Measurements from ENCODE around the gene NFYC. TPM values are rescaled to one million over a fixed set of nuclear protein-coding genes. Genes with fewer than 3 reads are reported as not detected.

NFYC gene
- polyA plus RNA-seq, 1 experiment = 37.9 TPM

DNA sequence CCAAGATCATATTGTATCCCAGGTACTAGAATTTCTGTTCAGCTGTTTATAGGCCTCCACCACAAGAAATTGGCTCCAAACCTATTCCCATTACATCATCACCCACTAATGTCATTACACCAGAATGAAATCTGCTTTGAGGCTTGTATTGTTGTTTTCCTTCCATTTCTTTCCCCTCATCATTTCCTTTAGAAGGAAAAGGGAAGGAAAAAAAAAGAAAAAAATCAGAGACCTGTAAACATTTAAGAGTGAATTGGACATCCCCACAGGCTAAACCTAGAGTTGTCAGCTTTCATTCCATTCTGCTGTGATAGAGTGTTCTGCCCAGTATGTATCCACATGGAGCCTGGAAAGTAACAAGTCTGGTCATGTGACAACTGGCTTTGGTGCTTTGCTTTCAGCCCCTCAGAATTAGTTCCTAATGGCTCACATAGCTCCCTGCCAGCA is 44.6 kb downstream of the NFYC start:
- Histone ChIP-seq H3K9me3 (ENCODE audit: control insufficient read depth, insufficient read depth, low read length) (peaks cover 4% of the 10 kb centered on the region; the same call in 1 of the 2 replicates), H3K4me3 (ENCODE audit: low read depth, low read length) (no peak overlapping the region), H3K27me3 (ENCODE audit: control insufficient read depth, insufficient read depth, low read length) (no peaks in the 10 kb centered on the region), H3K27ac (ENCODE audit: low read depth, low read length) (no peak overlapping the region)
- TF ChIP-seq, protein P1, sequence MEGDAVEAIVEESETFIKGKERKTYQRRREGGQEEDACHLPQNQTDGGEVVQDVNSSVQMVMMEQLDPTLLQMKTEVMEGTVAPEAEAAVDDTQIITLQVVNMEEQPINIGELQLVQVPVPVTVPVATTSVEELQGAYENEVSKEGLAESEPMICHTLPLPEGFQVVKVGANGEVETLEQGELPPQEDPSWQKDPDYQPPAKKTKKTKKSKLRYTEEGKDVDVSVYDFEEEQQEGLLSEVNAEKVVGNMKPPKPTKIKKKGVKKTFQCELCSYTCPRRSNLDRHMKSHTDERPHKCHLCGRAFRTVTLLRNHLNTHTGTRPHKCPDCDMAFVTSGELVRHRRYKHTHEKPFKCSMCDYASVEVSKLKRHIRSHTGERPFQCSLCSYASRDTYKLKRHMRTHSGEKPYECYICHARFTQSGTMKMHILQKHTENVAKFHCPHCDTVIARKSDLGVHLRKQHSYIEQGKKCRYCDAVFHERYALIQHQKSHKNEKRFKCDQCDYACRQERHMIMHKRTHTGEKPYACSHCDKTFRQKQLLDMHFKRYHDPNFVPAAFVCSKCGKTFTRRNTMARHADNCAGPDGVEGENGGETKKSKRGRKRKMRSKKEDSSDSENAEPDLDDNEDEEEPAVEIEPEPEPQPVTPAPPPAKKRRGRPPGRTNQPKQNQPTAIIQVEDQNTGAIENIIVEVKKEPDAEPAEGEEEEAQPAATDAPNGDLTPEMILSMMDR (IDR thresholded peaks at IDR 0.05; ENCODE audit: low read depth, low read length) = no peak
- no peak for DNase-seq (ENCODE audit: low read depth, low spot score)
- CTCF ChIA-PET = no interaction called here
- POLR2A ChIA-PET = no interaction called here

DNA sequence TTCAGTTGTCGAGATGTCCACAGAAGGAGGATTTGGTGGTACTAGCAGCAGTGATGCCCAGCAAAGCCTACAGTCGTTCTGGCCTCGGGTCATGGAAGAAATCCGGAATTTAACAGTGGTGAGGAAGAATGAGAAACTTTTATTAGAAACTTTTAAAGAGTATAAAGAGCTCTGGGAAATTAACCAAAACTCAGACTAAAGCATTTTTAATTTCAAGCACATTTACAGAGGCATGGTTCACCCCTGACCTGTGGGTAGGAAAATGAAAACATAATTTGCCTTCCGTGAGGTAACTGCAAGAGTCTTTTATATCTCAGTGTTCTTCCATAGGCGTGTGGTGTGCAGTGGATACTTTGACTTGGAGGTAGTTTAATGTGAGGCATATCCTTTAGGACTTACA is 47.3 kb downstream of the NFYC start:
- CTCF ChIA-PET = interaction anchor here (0.6 to 1.3 kb wide), 2 partner anchors 36 to 564 kb away, joined by 3 to 4 read pairs; no protein-coding TSS in a partner anchor
- DNase-seq (ENCODE audit: low read depth, low spot score) = no peak
- H3K9me3 ChIP-seq (ENCODE audit: control insufficient read depth, insufficient read depth, low read length) = peaks cover 4% of the 10 kb centered on the region; the same call in 1 of the 2 replicates
- H3K4me3 ChIP-seq (ENCODE audit: low read depth, low read length) = no peak overlapping the region
- TF ChIP-seq, protein P1 (IDR thresholded peaks at IDR 0.05; ENCODE audit: low read depth, low read length) = no peak
- H3K27me3 ChIP-seq (ENCODE audit: control insufficient read depth, insufficient read depth, low read length) = no peaks in the 10 kb centered on the region
- H3K27ac ChIP-seq (ENCODE audit: low read depth, low read length) = no peak overlapping the region
- POLR2A ChIA-PET = no interaction called here

GRCh38 chr1:40739455-40740008 is 48.0 kb downstream of the NFYC start:
- peaks cover 4% of the 10 kb centered on the region; the same call in 1 of the 2 replicates for H3K9me3 ChIP-seq (ENCODE audit: control insufficient read depth, insufficient read depth, low read length)
- H3K27ac ChIP-seq (ENCODE audit: low read depth, low read length) = no peak overlapping the region
- no peaks in the 10 kb centered on the region for H3K27me3 ChIP-seq (ENCODE audit: control insufficient read depth, insufficient read depth, low read length)
- TF ChIP-seq, protein P1 (IDR thresholded peaks at IDR 0.05; ENCODE audit: low read depth, low read length) = no peak
- no peak for DNase-seq (ENCODE audit: low read depth, low spot score)
- no peak overlapping the region for H3K4me3 ChIP-seq (ENCODE audit: low read depth, low read length)
- CTCF ChIA-PET = interaction anchor here (0.6 to 1.3 kb wide), 3 partner anchors 17 to 565 kb away, joined by 3 to 4 read pairs (median 3); no protein-coding TSS in a partner anchor
- POLR2A ChIA-PET = no interaction called here

DNA sequence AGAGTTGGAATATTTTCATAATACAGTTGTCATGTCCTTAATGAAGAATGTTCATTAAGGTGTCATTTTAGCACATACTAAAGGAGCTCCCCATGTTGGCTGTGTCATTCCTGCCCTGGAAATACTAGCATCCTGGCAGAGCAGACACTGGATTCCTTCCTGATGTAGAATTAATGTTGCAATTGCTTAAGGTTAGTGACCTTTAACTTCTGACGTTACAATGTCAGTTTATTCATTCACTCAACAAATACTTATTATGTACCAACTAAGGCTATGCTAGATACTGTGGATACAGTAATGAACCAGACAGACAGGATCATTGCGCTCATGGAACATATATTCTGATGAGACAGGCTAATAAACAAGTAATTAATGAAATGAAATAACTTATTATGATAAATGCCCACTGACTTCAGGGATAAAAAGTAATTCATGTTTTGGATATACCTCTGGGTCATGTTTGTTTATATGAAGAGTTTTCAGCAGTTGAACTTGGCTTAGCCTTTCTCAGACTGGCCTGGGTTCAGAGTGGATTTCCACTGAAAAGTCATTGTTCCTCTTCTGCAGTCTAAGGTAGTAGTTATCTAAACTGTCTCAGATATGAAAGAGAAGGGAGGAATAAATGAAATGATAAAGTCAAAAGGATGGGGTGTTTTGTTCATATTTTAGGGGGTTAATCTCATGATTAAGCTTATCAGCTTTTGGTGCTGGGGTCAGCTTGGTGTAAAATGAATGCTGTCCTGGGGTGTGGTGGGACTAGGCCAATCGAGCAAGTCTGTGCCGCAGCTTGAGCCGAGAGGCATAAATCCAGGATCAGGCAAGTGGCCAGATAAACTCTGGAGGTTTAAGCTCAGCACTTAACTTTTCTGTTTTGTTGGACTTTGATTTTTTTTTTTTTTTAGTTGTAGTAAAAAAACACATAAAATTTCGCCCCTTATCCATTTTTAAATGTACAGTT is 48.8 kb downstream of the NFYC start:
- ChIA-PET POLR2A (no interaction called here), CTCF (interaction anchor here (0.6 kb wide), 2 partner anchors 18 to 211 kb away, joined by 3 read pairs; no protein-coding TSS in a partner anchor)
- Histone ChIP-seq H3K9me3 (ENCODE audit: control insufficient read depth, insufficient read depth, low read length) (peaks cover 3% of the 10 kb centered on the region; the same call in 1 of the 2 replicates), H3K27me3 (ENCODE audit: control insufficient read depth, insufficient read depth, low read length) (no peaks in the 10 kb centered on the region), H3K4me3 (ENCODE audit: low read depth, low read length) (no peak overlapping the region), H3K27ac (ENCODE audit: low read depth, low read length) (no peak overlapping the region)
- no peak for DNase-seq (ENCODE audit: low read depth, low spot score)
- TF ChIP-seq, protein P1 (IDR thresholded peaks at IDR 0.05; ENCODE audit: low read depth, low read length) = no peak

Data from AG04450 (cell line).